DMS 273 treated with DMSO at 0.1 percent for 48 hours (cell line): Measurements from ENCODE around the gene ZBTB1.
"Not testable (repeated sequence)": the region's sequence is repeated elsewhere in the genome, so short reads cannot be mapped to it uniquely, and the experiment has no call there.

Experiments
- DNase-seq: peaks from one replicate; lab custom pipeline; 2025; lab: John Stamatoyannopoulos, UW

Gene ZBTB1

DNA sequence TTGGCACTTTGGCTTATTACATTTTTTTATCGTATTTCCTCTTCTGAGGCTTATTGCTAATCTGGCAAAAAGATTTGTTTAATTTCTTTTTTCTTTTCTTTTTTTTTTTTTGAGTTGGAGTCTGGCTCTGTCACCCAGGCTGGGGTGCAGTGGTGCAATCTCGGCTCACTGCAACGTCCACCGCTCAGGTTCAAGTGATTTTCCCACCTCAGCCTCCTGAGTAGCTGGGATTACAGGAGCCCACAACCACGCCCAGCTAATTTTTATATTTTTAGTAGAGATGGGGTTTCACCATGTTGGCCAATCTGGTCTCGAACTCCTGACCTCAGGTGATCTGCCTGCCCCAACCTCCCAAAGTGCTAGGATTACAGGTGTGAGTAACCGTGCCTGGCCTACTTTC, 65.1 kb downstream of the ZBTB1 start:
- not testable (repeated sequence) for DNase-seq

DNA sequence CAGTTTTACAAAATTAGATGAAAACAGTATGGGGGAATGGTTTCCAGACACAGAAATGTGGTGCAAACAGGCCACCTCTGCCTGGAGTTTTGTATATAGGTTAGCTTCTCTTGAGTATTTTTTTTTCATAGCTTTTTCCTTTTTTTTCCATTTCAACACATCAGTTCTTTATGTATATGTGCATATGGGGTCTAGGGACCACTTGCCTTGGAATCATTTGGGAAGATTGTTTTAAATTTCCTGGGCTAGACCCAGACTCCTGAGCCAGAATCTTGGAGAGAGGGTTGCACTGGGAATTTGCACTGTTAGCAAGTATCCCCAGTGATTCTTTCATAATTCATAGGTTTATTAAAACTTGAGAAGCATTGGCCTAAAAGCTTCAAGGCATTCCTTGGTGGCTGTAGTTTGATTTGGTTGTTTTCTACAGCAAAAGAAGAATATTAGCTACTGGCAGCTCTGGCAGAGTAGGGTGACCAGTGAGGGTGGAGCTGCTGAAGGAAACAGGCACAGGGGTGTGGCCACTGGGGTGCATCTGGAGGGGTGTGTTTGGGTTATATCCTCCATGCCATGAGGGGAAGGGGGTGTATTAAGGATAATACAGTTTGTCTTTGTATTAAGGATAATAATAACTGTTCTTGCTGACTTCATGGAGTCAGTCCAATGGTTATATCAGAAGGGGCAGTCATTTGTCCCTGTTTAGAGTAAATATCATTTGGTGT, 68.0 kb downstream of the ZBTB1 start:
- no peak for DNase-seq

- DNase-seq: peak; percentile 67
These were observed 68.5 kb downstream of the ZBTB1 start for GRCh38 chr14:64573109-64573508.
